HG03139 (cell line): ENCODE results near the gene GRM4.

Source experiments
- ATAC-seq: cut with Tn5 transposase; IDR thresholded peaks from one replicate; pipeline ENCODE4 v1.9.1; 2021; ENCODE audit not compliant: unreplicated experiment

GRM4 gene

GRCh38 chr6:34110610-34111009 lies 35.3 kb downstream of the GRM4 start:
- ATAC-seq, result no peak

- no peak for ATAC-seq
Observed at GRCh38 chr6:34108176-34108575, 37.7 kb downstream of the GRM4 start.

GRCh38 chr6:34106900-34107299 lies 39.0 kb downstream of the GRM4 start:
- no peak for ATAC-seq

GRCh38 chr6:34106421-34106820 lies 39.5 kb downstream of the GRM4 start:
- no peak for ATAC-seq

GRCh38 chr6:34104628-34105027 lies 41.3 kb downstream of the GRM4 start:
- ATAC-seq, result no peak

- no peak for ATAC-seq
Observed at GRCh38 chr6:34104186-34104585, 41.7 kb downstream of the GRM4 start.

- ATAC-seq, result no peak
Observed at GRCh38 chr6:34103321-34103720, 42.6 kb downstream of the GRM4 start.

GRCh38 chr6:34102696-34103095 lies 43.2 kb downstream of the GRM4 start:
- ATAC-seq, result no peak

GRCh38 chr6:34102099-34102656 lies 43.7 kb downstream of the GRM4 start:
- ATAC-seq, result no peak

GRCh38 chr6:34100788-34101187 lies 45.1 kb downstream of the GRM4 start:
- no peak for ATAC-seq

- ATAC-seq, result no peak
Observed at GRCh38 chr6:34099878-34100277, 46.0 kb downstream of the GRM4 start.

GRCh38 chr6:34098045-34098936 lies 47.6 kb downstream of the GRM4 start:
- ATAC-seq, result no peak

GRCh38 chr6:34096814-34097213 lies 49.1 kb downstream of the GRM4 start:
- no peak for ATAC-seq

- no peak for ATAC-seq
Observed at GRCh38 chr6:34096193-34096592, 49.7 kb downstream of the GRM4 start.

GRCh38 chr6:34095741-34096140 lies 50.1 kb downstream of the GRM4 start:
- ATAC-seq, result no peak

- ATAC-seq, result no peak
Observed at GRCh38 chr6:34095136-34095505, 50.8 kb downstream of the GRM4 start.

GRCh38 chr6:34094474-34095135 lies 51.3 kb downstream of the GRM4 start:
- ATAC-seq, result no peak

GRCh38 chr6:34093854-34094430 lies 51.9 kb downstream of the GRM4 start:
- no peak for ATAC-seq

GRCh38 chr6:34093206-34093605 lies 52.7 kb downstream of the GRM4 start:
- no peak for ATAC-seq

GRCh38 chr6:34092631-34093030 lies 53.3 kb downstream of the GRM4 start:
- no peak for ATAC-seq

- no peak for ATAC-seq
Observed at GRCh38 chr6:34090935-34091334, 55.0 kb downstream of the GRM4 start.

- ATAC-seq, result no peak
Observed at GRCh38 chr6:34090529-34090928, 55.4 kb downstream of the GRM4 start.
